Upper lobe of left lung (tissue), 4 donors: ENCODE results near the gene YAE1.

Experiments used
- CTCF ChIP-seq, 6 experiments: fragments of 450-650 bp in 4 of 6; fragments of 200-600 bp in 2 of 6; sonication (generic) in 2 of 6; IDR thresholded peaks; one replicate each; pipeline ENCODE4 v1.5.1; 2016 to 2019; ENCODE audit warnings: antibody characterized with exemption in 6 of 6
- EP300 ChIP-seq, 4 donors: sonication (generic); formaldehyde crosslinking; IDR thresholded peaks; one replicate each; pipeline ENCODE4 v1.5.1; 2017; ENCODE audit warnings: antibody characterized with exemption in 4 of 4, control low read depth in 2 of 4
- POLR2A ChIP-seq, 4 donors: fragments of 450-650 bp; IDR thresholded peaks; one replicate each; pipeline ENCODE4 v1.5.1; 2016 to 2017; ENCODE audit warnings: antibody characterized with exemption in 4 of 4, mild to moderate bottlenecking in 2 of 4
- POLR2AphosphoS5 ChIP-seq, 2 donors: sonication (generic); formaldehyde crosslinking; IDR thresholded peaks; one replicate each; pipeline ENCODE4 v1.5.1; 2017; ENCODE audit warnings: antibody characterized with exemption in 2 of 2

GRCh38 chr7:39607865-39608264 is 41.7 kb downstream of the YAE1 start:
- TF ChIP-seq CTCF (IDR thresholded peaks at IDR 0.05) (no peak), EP300 (IDR thresholded peaks at IDR 0.05) (no peak), POLR2A (IDR thresholded peaks at IDR 0.05) (no peak), POLR2AphosphoS5 (IDR thresholded peaks at IDR 0.05) (no peak)
